Heart right ventricle (tissue), 16 donors: ENCODE results near the gene FHIP1A. TPM values are rescaled to one million over a fixed set of nuclear protein-coding genes. Genes with fewer than 3 reads are reported as not detected.

ENCODE experiments used
- ATAC-seq, 8 donors: fragments of 200-7000 bp; cut with Tn5 transposase; one replicate each; pipeline ENCODE4 v1.9.1; 2020; ENCODE audit warnings: mild to moderate bottlenecking in 8 of 8, moderate library complexity in 8 of 8, moderate number of reproducible peaks in 1 of 8
- DNase-seq, 2 donors: peaks; one replicate each; pipeline ENCODE4 v3.0.0-alpha.2; 2020
- H3K27ac ChIP-seq, 10 donors: fragments of 200-600 bp; sonication (generic) in 2 of 10; one replicate each; pipeline versions ENCODE4 v1.5.0 to v1.8.0; 2020 to 2022; ENCODE audit warnings: mild to moderate bottlenecking in 3 of 10
- H3K27me3 ChIP-seq, 7 donors: fragments of 200-600 bp; one replicate each; pipeline ENCODE4 v1.8.0; 2021 to 2022; ENCODE audit warnings: mild to moderate bottlenecking in 2 of 7
- H3K36me3 ChIP-seq, 9 donors: fragments of 200-600 bp; sonication (generic) in 1 of 9; one replicate each; pipeline versions ENCODE4 v1.5.0 to v1.8.0; 2020 to 2022; ENCODE audit warnings: mild to moderate bottlenecking in 2 of 9
- H3K4me1 ChIP-seq, 9 donors: fragments of 200-600 bp; sonication (generic) in 1 of 9; one replicate each; pipeline versions ENCODE4 v1.5.0 to v1.8.0; 2020 to 2022; ENCODE audit warnings: mild to moderate bottlenecking in 4 of 9
- H3K4me3 ChIP-seq, 10 donors: fragments of 200-600 bp; sonication (generic) in 2 of 10; one replicate each; pipeline versions ENCODE4 v1.5.0 to v1.8.0; 2020 to 2022; ENCODE audit warnings: mild to moderate bottlenecking in 7 of 10, moderate library complexity in 2 of 10
- H3K9me3 ChIP-seq, 11 donors: fragments of 200-600 bp in 10 of 11; sonication (generic) in 2 of 11; one replicate each; pipeline versions ENCODE4 v1.5.0 to v1.8.0; 2013 to 2022; ENCODE audit warnings: mild to moderate bottlenecking in 2 of 11, control low read depth in 1 of 11, moderate library complexity in 1 of 11
- WGBS, 2 donors: extraction: QIAGEN DNeasy Blood & Tissue Kit; methylation state at CpG; one replicate each; pipeline ENCODE4 v1.1.7; 2013; ENCODE audit warnings: inconsistent platforms in 1 of 2; 5-methylcytosine and 5-hydroxymethylcytosine counted together
- intact Hi-C, 10 donors: fragments of 100-400 bp; cut with DNase I; formaldehyde crosslinking; loops; one replicate each; pipeline versions ENCODE4 v1.11.1 to v1.14.2; 2022
- polyA plus RNA-seq, 2 donors: library from polyadenylated mRNA; stranded (reverse); fragments of 200-250 nt; gene quantifications; one replicate each; pipeline ENCODE4 v1.2.3, GENCODE V29; 2013
- total RNA-seq, 10 donors: library from RNA; stranded (reverse); fragmentation: NEBNext Ultra II Directional in 3 of 10; extraction: Animal tissue kit (Norgen Biotek cat#: 25700) in 3 of 10; gene quantifications; one replicate each; pipeline versions ENCODE4 v1.2.1 to v1.2.4, GENCODE V29; 2021 to 2023
- TF ChIP-seq, protein P1 (sequence below), 9 donors: fragments of 200-600 bp; sonication (generic) in 2 of 9; IDR thresholded peaks; one replicate each; pipeline versions ENCODE4 v1.5.0 to v1.8.0; 2021 to 2022; ENCODE audit warnings: antibody characterized with exemption in 9 of 9, mild to moderate bottlenecking in 5 of 9, moderate library complexity in 1 of 9
- donor health status: Arrhythmogenic right ventricular cardiomyopathy.
- donor health status: ischemic (EF 13 %, LVEDD 7.1; RV severe dilation, severe dysfunction).
- donor health status: healthy with polysubstance abuse.
- donor health status: DM: no; HTN: yes; CAD: no.
- donor health status: DM: no; HTN: no; CAD: no.
- donor health status: ischemic (EF 25% LVEDD 6.9; RV normal size, moderate dysfunction).
- donor health status: ischemic (EF 25% LVEDD 5.7; RV mildly dilated, moderate dysfunction).
- donor health status: healthy.
- donor health status: DM: yes; HTN: yes; CAD: no.
- donor health status: Ischemic cardiomyopathy.
- donor health status: ischemic (EF 35%, LVEDD 5.7; RV mildly dilated, moderate dysfunction).
- donor health status: nonischemic (EF 11% LVEDD 7.7; RV severe dilation, severe dysfunction).
- donor health status: DM: yes; HTN: yes; CAD: no.
- donor health status: PGD.
- donor health status: ischemic (EF 29% LVEDD 5.4; RV normal size, mild dysfunction).
- donor health status: nonischemic (EF 23%, LVEDD 6.1; RV moderate dilation, normal function).

The FHIP1A gene
- total and polyA plus RNA-seq, 12 donors = 0.77 to 27.7 (median 20.5) TPM

DNA sequence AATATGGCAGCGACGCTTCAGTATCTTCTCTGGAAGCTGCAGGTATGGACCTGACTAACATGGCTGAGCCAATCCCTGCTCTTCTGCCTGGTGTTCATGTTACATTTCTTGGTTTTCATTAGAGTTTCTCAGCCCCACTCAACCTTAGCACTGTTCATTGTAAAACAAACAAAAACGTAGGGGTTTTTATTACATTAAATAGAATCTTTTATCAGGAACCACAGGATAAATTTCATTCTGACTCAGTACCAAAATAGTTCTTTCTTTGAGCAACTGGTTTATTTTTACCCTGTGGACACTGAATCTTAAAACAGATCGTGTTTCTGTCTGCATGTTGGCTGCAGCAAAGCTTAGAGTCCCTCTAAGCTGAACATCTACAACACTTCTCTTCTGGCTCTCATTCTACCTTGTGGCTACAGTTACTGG, 27.1 kb downstream of the FHIP1A start:
- peak overlapping the region in 1 of 10 donors; percentile 12 for H3K4me3 ChIP-seq
- intact Hi-C loops = no loop called here
- WGBS, 2 donors = 40% methylated on average over 4 of the region's 4 CpGs

DNA sequence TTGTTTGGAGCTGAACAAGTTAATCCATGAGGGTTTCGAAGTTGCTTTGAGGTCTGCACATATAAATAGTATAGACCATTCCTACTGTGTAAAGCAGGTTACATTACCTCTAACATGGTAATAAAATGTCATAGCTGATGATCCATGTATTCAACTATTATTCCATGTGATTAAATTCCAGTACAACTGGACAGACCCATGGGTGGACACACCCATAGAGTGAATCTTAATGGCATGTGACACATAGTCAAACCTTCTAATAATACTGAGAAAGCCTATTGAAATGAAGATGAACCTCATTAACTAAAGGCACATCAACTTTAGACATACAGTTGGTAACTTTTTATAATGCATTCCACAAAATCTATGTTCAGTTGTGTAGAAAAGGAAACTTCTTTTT, 28.5 kb downstream of the FHIP1A start:
- TF ChIP-seq, protein P1, sequence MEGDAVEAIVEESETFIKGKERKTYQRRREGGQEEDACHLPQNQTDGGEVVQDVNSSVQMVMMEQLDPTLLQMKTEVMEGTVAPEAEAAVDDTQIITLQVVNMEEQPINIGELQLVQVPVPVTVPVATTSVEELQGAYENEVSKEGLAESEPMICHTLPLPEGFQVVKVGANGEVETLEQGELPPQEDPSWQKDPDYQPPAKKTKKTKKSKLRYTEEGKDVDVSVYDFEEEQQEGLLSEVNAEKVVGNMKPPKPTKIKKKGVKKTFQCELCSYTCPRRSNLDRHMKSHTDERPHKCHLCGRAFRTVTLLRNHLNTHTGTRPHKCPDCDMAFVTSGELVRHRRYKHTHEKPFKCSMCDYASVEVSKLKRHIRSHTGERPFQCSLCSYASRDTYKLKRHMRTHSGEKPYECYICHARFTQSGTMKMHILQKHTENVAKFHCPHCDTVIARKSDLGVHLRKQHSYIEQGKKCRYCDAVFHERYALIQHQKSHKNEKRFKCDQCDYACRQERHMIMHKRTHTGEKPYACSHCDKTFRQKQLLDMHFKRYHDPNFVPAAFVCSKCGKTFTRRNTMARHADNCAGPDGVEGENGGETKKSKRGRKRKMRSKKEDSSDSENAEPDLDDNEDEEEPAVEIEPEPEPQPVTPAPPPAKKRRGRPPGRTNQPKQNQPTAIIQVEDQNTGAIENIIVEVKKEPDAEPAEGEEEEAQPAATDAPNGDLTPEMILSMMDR (IDR thresholded peaks at IDR 0.05) = no peak
- Histone ChIP-seq H3K27me3 (peaks cover 0 to 3% (median 0%) of the 10 kb centered on the region in 7 donors), H3K4me3 (no peak overlapping the region), H3K9me3 (no peaks in the 10 kb centered on the region), H3K36me3 (no peaks in the 10 kb centered on the region), H3K4me1 (peaks cover 0 to 11% (median 0%) of the 10 kb centered on the region in 9 donors), H3K27ac (no peak overlapping the region)
- DNase-seq (no peak), ATAC-seq (no peak)
- intact Hi-C loops = no loop called here
- 75 to 85% methylated on average over 1 of the region's 1 CpG for WGBS, 2 donors

More for the DNA sequence above, 27.1 kb downstream of the FHIP1A start:
- Histone ChIP-seq H3K27ac (peak overlapping the region in 5 of 10 donors; percentile 22 to 56 (median 41)), H3K27me3 (peaks cover 0 to 3% (median 0%) of the 10 kb centered on the region in 7 donors), H3K9me3 (no peaks in the 10 kb centered on the region), H3K36me3 (no peaks in the 10 kb centered on the region), H3K4me1 (no peaks in the 10 kb centered on the region)
- ATAC-seq (peak in 4 of 8 donors; percentile 42 to 66 (median 52)), DNase-seq (no peak)
- TF ChIP-seq, protein P1 (IDR thresholded peaks at IDR 0.05) = no peak

DNA sequence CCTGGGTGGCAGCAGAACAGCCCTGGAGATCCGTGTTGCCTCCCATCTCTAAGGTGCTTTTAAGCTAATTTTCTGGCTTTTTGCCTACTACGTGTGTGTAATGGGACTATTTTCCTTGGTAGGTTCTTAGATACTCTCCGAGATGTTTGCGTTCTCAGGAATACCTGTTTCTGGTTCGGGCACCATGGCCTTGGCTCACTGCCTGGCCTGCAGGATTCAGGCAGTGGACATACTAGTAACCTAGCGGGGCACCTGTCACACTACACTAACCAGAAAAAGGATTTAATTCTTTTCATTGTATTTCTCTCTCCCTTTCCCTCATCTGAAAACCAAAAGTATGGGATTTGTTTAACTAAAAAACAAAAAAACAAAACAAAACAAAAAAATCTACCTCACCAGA, 29.2 kb downstream of the FHIP1A start:
- no peak overlapping the region for H3K27ac ChIP-seq
- H3K36me3 ChIP-seq = no peaks in the 10 kb centered on the region
- intact Hi-C loops = no loop called here
- peaks cover 0 to 3% (median 0%) of the 10 kb centered on the region in 7 donors for H3K27me3 ChIP-seq
- TF ChIP-seq, protein P1 (IDR thresholded peaks at IDR 0.05) = no peak
- peaks cover 0 to 11% (median 0%) of the 10 kb centered on the region in 9 donors for H3K4me1 ChIP-seq
- H3K4me3 ChIP-seq = no peak overlapping the region
- no peak for DNase-seq
- WGBS, 2 donors = 88 to 90% methylated on average over 6 of the region's 6 CpGs
- H3K9me3 ChIP-seq = no peaks in the 10 kb centered on the region
- ATAC-seq = no peak

DNA sequence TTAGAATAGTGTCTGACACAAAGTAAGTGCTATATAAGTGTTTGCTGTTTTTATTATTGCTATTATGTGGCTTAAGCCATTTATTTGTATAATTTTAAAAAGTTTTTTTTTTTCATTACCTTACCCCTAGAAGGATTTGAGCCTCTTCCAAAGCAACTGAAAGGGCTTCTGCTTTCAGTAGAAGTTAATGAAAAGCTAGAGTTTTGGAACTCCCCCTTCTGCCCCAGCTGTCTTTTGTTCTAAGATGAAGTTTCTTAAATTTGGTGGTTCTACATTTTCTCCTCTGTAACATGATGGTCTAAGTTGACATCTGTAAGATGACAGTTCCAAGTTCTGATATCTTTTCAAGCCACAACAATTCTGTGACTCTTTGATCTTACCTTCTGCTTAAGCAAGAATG, 30.3 kb downstream of the FHIP1A start:
- H3K4me1 ChIP-seq = peaks cover 0 to 11% (median 0%) of the 10 kb centered on the region in 9 donors
- H3K4me3 ChIP-seq = no peak overlapping the region
- peaks cover 0 to 4% (median 0%) of the 10 kb centered on the region in 7 donors for H3K27me3 ChIP-seq
- H3K27ac ChIP-seq = no peak overlapping the region
- TF ChIP-seq, protein P1 (IDR thresholded peaks at IDR 0.05) = no peak
- intact Hi-C loops = no loop called here
- no peaks in the 10 kb centered on the region for H3K36me3 ChIP-seq
- ATAC-seq (no peak), DNase-seq (no peak)
- no peaks in the 10 kb centered on the region for H3K9me3 ChIP-seq
